Measurements from ENCODE around the gene CLDN34.

DNA sequence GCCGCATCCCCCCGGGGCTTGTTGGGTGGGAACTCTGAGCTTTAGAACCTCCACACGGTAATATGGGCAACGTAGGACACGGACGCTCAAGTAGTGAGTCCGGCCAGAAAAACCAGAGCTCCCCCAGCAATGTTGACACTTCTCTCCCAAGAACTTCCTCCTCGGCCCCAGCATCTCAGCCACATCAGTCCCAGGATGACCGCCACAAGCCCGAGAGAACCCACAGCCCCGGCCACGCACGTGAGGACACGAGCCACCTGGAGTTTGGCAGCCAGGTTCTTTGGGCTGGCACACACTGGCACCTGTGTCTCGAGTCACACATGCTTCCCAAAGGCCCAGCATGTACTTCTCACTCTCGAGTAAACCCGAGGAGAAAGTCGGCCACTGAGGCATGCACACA lies 16.3 kb downstream of the CLDN34 start:
- no peak for TF ChIP-seq TAF1 (IDR thresholded peaks at IDR 0.05; ENCODE audit: low read depth)
- TF ChIP-seq CEBPB (IDR thresholded peaks at IDR 0.05): no peak
- no peak for TF ChIP-seq EGR1 (IDR thresholded peaks at IDR 0.05)
- TF ChIP-seq NFIC (IDR thresholded peaks at IDR 0.05): no peak
- TF ChIP-seq, protein P1, sequence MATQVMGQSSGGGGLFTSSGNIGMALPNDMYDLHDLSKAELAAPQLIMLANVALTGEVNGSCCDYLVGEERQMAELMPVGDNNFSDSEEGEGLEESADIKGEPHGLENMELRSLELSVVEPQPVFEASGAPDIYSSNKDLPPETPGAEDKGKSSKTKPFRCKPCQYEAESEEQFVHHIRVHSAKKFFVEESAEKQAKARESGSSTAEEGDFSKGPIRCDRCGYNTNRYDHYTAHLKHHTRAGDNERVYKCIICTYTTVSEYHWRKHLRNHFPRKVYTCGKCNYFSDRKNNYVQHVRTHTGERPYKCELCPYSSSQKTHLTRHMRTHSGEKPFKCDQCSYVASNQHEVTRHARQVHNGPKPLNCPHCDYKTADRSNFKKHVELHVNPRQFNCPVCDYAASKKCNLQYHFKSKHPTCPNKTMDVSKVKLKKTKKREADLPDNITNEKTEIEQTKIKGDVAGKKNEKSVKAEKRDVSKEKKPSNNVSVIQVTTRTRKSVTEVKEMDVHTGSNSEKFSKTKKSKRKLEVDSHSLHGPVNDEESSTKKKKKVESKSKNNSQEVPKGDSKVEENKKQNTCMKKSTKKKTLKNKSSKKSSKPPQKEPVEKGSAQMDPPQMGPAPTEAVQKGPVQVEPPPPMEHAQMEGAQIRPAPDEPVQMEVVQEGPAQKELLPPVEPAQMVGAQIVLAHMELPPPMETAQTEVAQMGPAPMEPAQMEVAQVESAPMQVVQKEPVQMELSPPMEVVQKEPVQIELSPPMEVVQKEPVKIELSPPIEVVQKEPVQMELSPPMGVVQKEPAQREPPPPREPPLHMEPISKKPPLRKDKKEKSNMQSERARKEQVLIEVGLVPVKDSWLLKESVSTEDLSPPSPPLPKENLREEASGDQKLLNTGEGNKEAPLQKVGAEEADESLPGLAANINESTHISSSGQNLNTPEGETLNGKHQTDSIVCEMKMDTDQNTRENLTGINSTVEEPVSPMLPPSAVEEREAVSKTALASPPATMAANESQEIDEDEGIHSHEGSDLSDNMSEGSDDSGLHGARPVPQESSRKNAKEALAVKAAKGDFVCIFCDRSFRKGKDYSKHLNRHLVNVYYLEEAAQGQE (IDR thresholded peaks at IDR 0.05; ENCODE audit: low read depth): no peak
- no peak for TF ChIP-seq YY1 (IDR thresholded peaks at IDR 0.05; ENCODE audit: low read depth)
- TF ChIP-seq TEAD4 (IDR thresholded peaks at IDR 0.05): no peak
- TF ChIP-seq RAD21 (IDR thresholded peaks at IDR 0.05; ENCODE audit: low read depth): no peak
- no peak for TF ChIP-seq ZBTB7A (IDR thresholded peaks at IDR 0.05; ENCODE audit: low read depth)
- TF ChIP-seq, protein P2, sequence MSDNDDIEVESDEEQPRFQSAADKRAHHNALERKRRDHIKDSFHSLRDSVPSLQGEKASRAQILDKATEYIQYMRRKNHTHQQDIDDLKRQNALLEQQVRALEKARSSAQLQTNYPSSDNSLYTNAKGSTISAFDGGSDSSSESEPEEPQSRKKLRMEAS (IDR thresholded peaks at IDR 0.05): no peak
- TF ChIP-seq EP300 (IDR thresholded peaks at IDR 0.05; ENCODE audit: borderline replicate concordance): no peak
- no peak for TF ChIP-seq TCF12 (IDR thresholded peaks at IDR 0.05; ENCODE audit: low read depth)
